GM20000 (cell line): ENCODE results near the gene EPSTI1.

Source experiments
- DNase-seq: peaks from one replicate; pipeline ENCODE4 v3.0.0; 2012; ENCODE audit warnings: low spot score
- TF ChIP-seq, protein P1 (sequence below): IDR thresholded peaks from 2 replicates; pipeline ENCODE4 v1.5.1; 2012; ENCODE audit warnings: mild to moderate bottlenecking, control low read depth; ENCODE audit errors: extremely low read depth, missing control alignments

The EPSTI1 gene

GRCh38 chr13:43030548-43030947, 38.5 kb upstream of the EPSTI1 start:
- TF ChIP-seq, protein P1, sequence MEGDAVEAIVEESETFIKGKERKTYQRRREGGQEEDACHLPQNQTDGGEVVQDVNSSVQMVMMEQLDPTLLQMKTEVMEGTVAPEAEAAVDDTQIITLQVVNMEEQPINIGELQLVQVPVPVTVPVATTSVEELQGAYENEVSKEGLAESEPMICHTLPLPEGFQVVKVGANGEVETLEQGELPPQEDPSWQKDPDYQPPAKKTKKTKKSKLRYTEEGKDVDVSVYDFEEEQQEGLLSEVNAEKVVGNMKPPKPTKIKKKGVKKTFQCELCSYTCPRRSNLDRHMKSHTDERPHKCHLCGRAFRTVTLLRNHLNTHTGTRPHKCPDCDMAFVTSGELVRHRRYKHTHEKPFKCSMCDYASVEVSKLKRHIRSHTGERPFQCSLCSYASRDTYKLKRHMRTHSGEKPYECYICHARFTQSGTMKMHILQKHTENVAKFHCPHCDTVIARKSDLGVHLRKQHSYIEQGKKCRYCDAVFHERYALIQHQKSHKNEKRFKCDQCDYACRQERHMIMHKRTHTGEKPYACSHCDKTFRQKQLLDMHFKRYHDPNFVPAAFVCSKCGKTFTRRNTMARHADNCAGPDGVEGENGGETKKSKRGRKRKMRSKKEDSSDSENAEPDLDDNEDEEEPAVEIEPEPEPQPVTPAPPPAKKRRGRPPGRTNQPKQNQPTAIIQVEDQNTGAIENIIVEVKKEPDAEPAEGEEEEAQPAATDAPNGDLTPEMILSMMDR: no peak
- DNase-seq: no peak

DNA sequence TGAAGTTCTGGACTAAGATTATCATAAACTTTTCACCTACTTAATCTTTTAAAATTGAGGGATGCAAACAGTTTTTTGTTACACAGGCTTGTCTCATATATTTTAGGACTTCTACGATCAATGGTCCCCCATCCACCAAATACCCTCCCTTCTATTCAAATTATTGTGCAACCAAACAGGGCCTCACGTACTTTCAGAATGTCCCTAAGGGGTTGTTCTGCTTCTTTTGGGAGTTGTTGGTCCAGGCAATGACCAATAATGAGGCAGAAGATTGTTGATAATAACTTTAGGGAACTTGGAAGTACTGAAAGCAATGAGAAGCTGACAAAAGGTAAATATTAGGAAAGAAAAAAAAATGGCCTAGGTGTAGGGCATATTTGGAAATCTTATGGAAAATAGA, 34.2 kb upstream of the EPSTI1 start:
- TF ChIP-seq, protein P1: no peak
- no peak for DNase-seq

DNA sequence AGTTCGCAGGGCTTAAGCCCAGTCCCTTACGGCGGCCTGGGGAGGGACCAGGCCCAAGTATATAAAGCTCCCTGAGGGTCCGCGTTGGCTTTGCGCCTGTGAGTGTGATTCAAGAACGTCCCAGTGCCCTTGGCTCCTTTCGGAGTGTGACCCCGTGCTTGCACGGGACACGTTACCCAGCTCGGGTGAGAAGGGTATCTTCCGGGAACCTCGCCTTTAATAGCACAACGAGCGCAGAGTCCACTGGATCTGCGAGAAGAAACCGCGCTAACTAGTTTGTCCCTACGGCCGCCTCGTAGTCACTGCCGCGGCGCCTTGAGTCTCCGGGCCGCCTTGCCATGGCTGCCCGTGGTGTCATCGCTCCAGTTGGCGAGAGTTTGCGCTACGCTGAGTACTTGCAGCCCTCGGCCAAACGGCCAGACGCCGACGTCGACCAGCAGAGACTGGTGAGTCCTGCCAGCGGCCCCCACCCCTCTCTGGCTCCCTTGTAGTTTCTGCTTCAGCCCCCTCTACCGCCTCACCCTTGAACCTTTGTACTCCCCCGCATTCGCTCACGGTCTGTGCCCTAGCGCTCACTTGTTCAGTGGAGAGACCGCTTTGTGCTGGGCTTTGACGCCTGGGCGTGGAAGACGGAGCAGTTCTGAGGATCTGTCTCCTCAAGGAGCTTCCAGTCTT, 31.4 kb upstream of the EPSTI1 start, which contains the start of gene DNAJC15:
DNAJC15 (plus strand) TSS at position 298 of the 675 bp plus-strand sequence; CDS start at position 339, 41 bp downstream.
- TF ChIP-seq, protein P1: no peak
- peak; percentile 73 for DNase-seq

- TF ChIP-seq, protein P1: no peak
- no peak for DNase-seq
Measured at GRCh38 chr13:43022934-43023288, 30.9 kb upstream of the EPSTI1 start.

DNA sequence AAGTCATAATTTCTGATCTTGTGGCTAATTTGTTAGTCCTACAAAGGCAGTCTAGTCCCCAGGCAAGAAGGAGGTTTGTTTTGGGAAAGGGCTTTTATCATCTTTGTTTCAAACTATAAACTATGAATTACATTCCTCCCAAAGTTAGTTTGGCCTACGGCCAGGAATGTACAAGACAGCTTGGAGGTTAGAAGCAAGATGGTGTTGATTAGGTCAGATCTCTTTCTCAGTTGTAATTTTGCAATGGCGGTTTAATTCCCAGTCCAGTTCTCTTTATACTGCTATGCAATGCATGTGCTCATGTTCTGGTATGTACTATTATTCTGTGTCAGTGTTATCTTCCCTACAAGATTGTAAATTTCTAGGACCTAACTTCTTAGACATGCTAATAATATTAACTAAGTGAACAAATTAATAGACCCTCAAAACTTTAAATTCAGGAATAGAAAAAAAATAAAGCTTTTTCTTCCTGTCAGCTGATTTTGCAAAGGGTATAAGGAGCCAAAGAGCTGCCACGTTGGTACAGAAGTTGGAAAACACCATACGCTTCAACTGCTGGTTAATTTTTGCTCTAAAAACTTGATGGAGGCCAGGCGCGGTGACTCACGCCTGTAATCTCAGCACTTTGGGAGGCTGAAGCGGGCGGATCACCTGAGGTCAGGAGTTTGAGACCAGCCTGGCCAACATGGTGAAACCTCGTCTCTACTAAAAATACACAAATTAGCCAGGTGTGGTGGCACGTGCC, 30.1 kb upstream of the EPSTI1 start:
- TF ChIP-seq, protein P1: no peak

DNA sequence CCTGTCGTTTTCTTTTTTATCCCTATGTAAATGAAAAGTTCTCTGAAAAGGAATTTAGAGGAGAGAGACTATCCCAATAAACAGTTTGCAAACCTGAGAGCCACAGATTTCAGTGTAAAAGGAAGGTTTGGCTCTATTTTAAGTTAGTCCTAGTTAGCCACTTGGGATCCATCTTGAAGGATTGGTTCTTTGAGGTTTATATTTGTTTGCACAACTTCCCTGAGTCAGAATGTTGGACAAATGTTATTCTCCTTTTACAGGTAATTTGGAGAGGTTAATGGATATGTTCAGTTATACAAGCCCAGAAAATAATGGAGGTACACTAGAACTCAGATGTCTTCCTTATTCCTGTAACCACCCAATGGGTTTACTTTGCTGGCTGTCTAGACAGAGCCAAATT, 28.8 kb upstream of the EPSTI1 start:
- TF ChIP-seq, protein P1: no peak
- DNase-seq: no peak

More for the DNA sequence above, 30.1 kb upstream of the EPSTI1 start:
- DNase-seq: no peak

GRCh38 chr13:43019811-43020210, 27.8 kb upstream of the EPSTI1 start:
- DNase-seq: no peak
- TF ChIP-seq, protein P1: no peak
